ENCODE data around the gene PLCD1.

PLCD1 gene

GRCh38 chr3:38004415-38005075 is 24.9 kb downstream of the PLCD1 start:
- no peaks in the 10 kb centered on the region for H3K9me3 ChIP-seq (ENCODE audit: control insufficient read depth, insufficient read depth, low read length)
- no peak overlapping the region for H3K27ac ChIP-seq (ENCODE audit: low read depth, low read length)
- H3K4me1 ChIP-seq (ENCODE audit: control insufficient read depth, insufficient read depth, low read length): no peaks in the 10 kb centered on the region
- H3K36me3 ChIP-seq (ENCODE audit: control insufficient read depth, insufficient read depth, low read length): peaks cover 18% of the 10 kb centered on the region
- no peak overlapping the region for H3K4me3 ChIP-seq (ENCODE audit: low read depth, low read length)
- no peak overlapping the region for H3K9ac ChIP-seq (ENCODE audit: low read depth, low read length)
- H3K27me3 ChIP-seq (ENCODE audit: control insufficient read depth, insufficient read depth, low read length): no peaks in the 10 kb centered on the region

- no peaks in the 10 kb centered on the region for H3K27me3 ChIP-seq (ENCODE audit: control insufficient read depth, insufficient read depth, low read length)
- no peaks in the 10 kb centered on the region for H3K9me3 ChIP-seq (ENCODE audit: control insufficient read depth, insufficient read depth, low read length)
- H3K4me3 ChIP-seq (ENCODE audit: low read depth, low read length): no peak overlapping the region
- H3K4me1 ChIP-seq (ENCODE audit: control insufficient read depth, insufficient read depth, low read length): no peaks in the 10 kb centered on the region
- H3K9ac ChIP-seq (ENCODE audit: low read depth, low read length): no peak overlapping the region
- H3K36me3 ChIP-seq (ENCODE audit: control insufficient read depth, insufficient read depth, low read length): peaks cover 18% of the 10 kb centered on the region
- no peak overlapping the region for H3K27ac ChIP-seq (ENCODE audit: low read depth, low read length)
Measured at GRCh38 chr3:38003817-38004414, 25.5 kb downstream of the PLCD1 start.

GRCh38 chr3:38003371-38003816 is 26.0 kb downstream of the PLCD1 start:
- H3K36me3 ChIP-seq (ENCODE audit: control insufficient read depth, insufficient read depth, low read length): peaks cover 18% of the 10 kb centered on the region
- H3K27ac ChIP-seq (ENCODE audit: low read depth, low read length): no peak overlapping the region
- no peak overlapping the region for H3K9ac ChIP-seq (ENCODE audit: low read depth, low read length)

GRCh38 chr3:38002940-38003339 is 26.5 kb downstream of the PLCD1 start:
- Histone ChIP-seq H3K27ac (ENCODE audit: low read depth, low read length) (no peak overlapping the region), H3K27me3 (ENCODE audit: control insufficient read depth, insufficient read depth, low read length) (0 out of 2 replicates have a peak, but pooled peaks cover 7% of the 10 kb centered on the region), H3K36me3 (ENCODE audit: control insufficient read depth, insufficient read depth, low read length) (peaks cover 16% of the 10 kb centered on the region), H3K9me3 (ENCODE audit: control insufficient read depth, insufficient read depth, low read length) (no peaks in the 10 kb centered on the region), H3K9ac (ENCODE audit: low read depth, low read length) (no peak overlapping the region), H3K4me3 (ENCODE audit: low read depth, low read length) (no peak overlapping the region), H3K4me1 (ENCODE audit: control insufficient read depth, insufficient read depth, low read length) (0 out of 2 replicates have a peak, but pooled peaks cover 6% of the 10 kb centered on the region)

More at GRCh38 chr3:38003371-38003816, 26.0 kb downstream of the PLCD1 start:
- no peak overlapping the region for H3K4me3 ChIP-seq (ENCODE audit: low read depth, low read length)
- 0 out of 2 replicates have a peak, but pooled peaks cover 2% of the 10 kb centered on the region for H3K27me3 ChIP-seq (ENCODE audit: control insufficient read depth, insufficient read depth, low read length)
- no peaks in the 10 kb centered on the region for H3K9me3 ChIP-seq (ENCODE audit: control insufficient read depth, insufficient read depth, low read length)
- 0 out of 2 replicates have a peak, but pooled peaks cover 4% of the 10 kb centered on the region for H3K4me1 ChIP-seq (ENCODE audit: control insufficient read depth, insufficient read depth, low read length)

GRCh38 chr3:38002291-38002876 is 27.1 kb downstream of the PLCD1 start:
- no peak overlapping the region for H3K9ac ChIP-seq (ENCODE audit: low read depth, low read length)
- H3K36me3 ChIP-seq (ENCODE audit: control insufficient read depth, insufficient read depth, low read length): peaks cover 11% of the 10 kb centered on the region
- 0 out of 2 replicates have a peak, but pooled peaks cover 6% of the 10 kb centered on the region for H3K4me1 ChIP-seq (ENCODE audit: control insufficient read depth, insufficient read depth, low read length)

GRCh38 chr3:38001456-38002081 is 27.9 kb downstream of the PLCD1 start:
- no peak overlapping the region for H3K4me3 ChIP-seq (ENCODE audit: low read depth, low read length)
- H3K9me3 ChIP-seq (ENCODE audit: control insufficient read depth, insufficient read depth, low read length): no peaks in the 10 kb centered on the region
- H3K9ac ChIP-seq (ENCODE audit: low read depth, low read length): no peak overlapping the region
- peaks cover 8% of the 10 kb centered on the region; the same call in 1 of the 2 replicates for H3K36me3 ChIP-seq (ENCODE audit: control insufficient read depth, insufficient read depth, low read length)
- no peak overlapping the region for H3K27ac ChIP-seq (ENCODE audit: low read depth, low read length)
- H3K27me3 ChIP-seq (ENCODE audit: control insufficient read depth, insufficient read depth, low read length): 0 out of 2 replicates have a peak, but pooled peaks cover 7% of the 10 kb centered on the region
- H3K4me1 ChIP-seq (ENCODE audit: control insufficient read depth, insufficient read depth, low read length): 0 out of 2 replicates have a peak, but pooled peaks cover 6% of the 10 kb centered on the region

More at GRCh38 chr3:38002291-38002876, 27.1 kb downstream of the PLCD1 start:
- no peak overlapping the region for H3K4me3 ChIP-seq (ENCODE audit: low read depth, low read length)
- no peak overlapping the region for H3K27ac ChIP-seq (ENCODE audit: low read depth, low read length)
- no peaks in the 10 kb centered on the region for H3K9me3 ChIP-seq (ENCODE audit: control insufficient read depth, insufficient read depth, low read length)
- H3K27me3 ChIP-seq (ENCODE audit: control insufficient read depth, insufficient read depth, low read length): 0 out of 2 replicates have a peak, but pooled peaks cover 7% of the 10 kb centered on the region

GRCh38 chr3:38000965-38001455 is 28.4 kb downstream of the PLCD1 start:
- no peaks in the 10 kb centered on the region for H3K9me3 ChIP-seq (ENCODE audit: control insufficient read depth, insufficient read depth, low read length)
- no peak overlapping the region for H3K9ac ChIP-seq (ENCODE audit: low read depth, low read length)
- no peak overlapping the region for H3K27ac ChIP-seq (ENCODE audit: low read depth, low read length)
- H3K27me3 ChIP-seq (ENCODE audit: control insufficient read depth, insufficient read depth, low read length): 0 out of 2 replicates have a peak, but pooled peaks cover 7% of the 10 kb centered on the region
- H3K36me3 ChIP-seq (ENCODE audit: control insufficient read depth, insufficient read depth, low read length): 0 out of 2 replicates have a peak, but pooled peaks cover 2% of the 10 kb centered on the region
- H3K4me3 ChIP-seq (ENCODE audit: low read depth, low read length): no peak overlapping the region
- H3K4me1 ChIP-seq (ENCODE audit: control insufficient read depth, insufficient read depth, low read length): 0 out of 2 replicates have a peak, but pooled peaks cover 6% of the 10 kb centered on the region

- no peaks in the 10 kb centered on the region for H3K36me3 ChIP-seq (ENCODE audit: control insufficient read depth, insufficient read depth, low read length)
- no peak overlapping the region for H3K27ac ChIP-seq (ENCODE audit: low read depth, low read length)
- no peak overlapping the region for H3K9ac ChIP-seq (ENCODE audit: low read depth, low read length)
- H3K9me3 ChIP-seq (ENCODE audit: control insufficient read depth, insufficient read depth, low read length): no peaks in the 10 kb centered on the region
- H3K27me3 ChIP-seq (ENCODE audit: control insufficient read depth, insufficient read depth, low read length): 0 out of 2 replicates have a peak, but pooled peaks cover 7% of the 10 kb centered on the region
- 0 out of 2 replicates have a peak, but pooled peaks cover 6% of the 10 kb centered on the region for H3K4me1 ChIP-seq (ENCODE audit: control insufficient read depth, insufficient read depth, low read length)
- H3K4me3 ChIP-seq (ENCODE audit: low read depth, low read length): no peak overlapping the region
Measured at GRCh38 chr3:38000242-38000916, 29.1 kb downstream of the PLCD1 start.

GRCh38 chr3:37999836-38000235 is 29.6 kb downstream of the PLCD1 start:
- H3K27ac ChIP-seq (ENCODE audit: low read depth, low read length): no peak overlapping the region
- H3K4me3 ChIP-seq (ENCODE audit: low read depth, low read length): no peak overlapping the region
- H3K4me1 ChIP-seq (ENCODE audit: control insufficient read depth, insufficient read depth, low read length): 0 out of 2 replicates have a peak, but pooled peaks cover 6% of the 10 kb centered on the region
- H3K27me3 ChIP-seq (ENCODE audit: control insufficient read depth, insufficient read depth, low read length): 0 out of 2 replicates have a peak, but pooled peaks cover 7% of the 10 kb centered on the region
- H3K9ac ChIP-seq (ENCODE audit: low read depth, low read length): no peak overlapping the region
- no peaks in the 10 kb centered on the region for H3K9me3 ChIP-seq (ENCODE audit: control insufficient read depth, insufficient read depth, low read length)
- H3K36me3 ChIP-seq (ENCODE audit: control insufficient read depth, insufficient read depth, low read length): no peaks in the 10 kb centered on the region

- Histone ChIP-seq H3K9me3 (ENCODE audit: control insufficient read depth, insufficient read depth, low read length) (no peaks in the 10 kb centered on the region), H3K27ac (ENCODE audit: low read depth, low read length) (no peak overlapping the region), H3K9ac (ENCODE audit: low read depth, low read length) (no peak overlapping the region), H3K27me3 (ENCODE audit: control insufficient read depth, insufficient read depth, low read length) (0 out of 2 replicates have a peak, but pooled peaks cover 7% of the 10 kb centered on the region), H3K36me3 (ENCODE audit: control insufficient read depth, insufficient read depth, low read length) (no peaks in the 10 kb centered on the region), H3K4me3 (ENCODE audit: low read depth, low read length) (no peak overlapping the region), H3K4me1 (ENCODE audit: control insufficient read depth, insufficient read depth, low read length) (0 out of 2 replicates have a peak, but pooled peaks cover 6% of the 10 kb centered on the region)
Measured at GRCh38 chr3:37997791-37998370, 31.6 kb downstream of the PLCD1 start.

All from HUES48 (cell line).